B cell (primary cell): Measurements from ENCODE around the gene ILDR2. TPM values are rescaled to one million over a fixed set of nuclear protein-coding genes. Genes with fewer than 3 reads are reported as not detected.

Source experiments
- ATAC-seq: fragments of 200-7000 bp; cut with Tn5 transposase; one replicate; pipeline ENCODE4 v1.10.0; 2021; ENCODE audit warnings: low read depth, mild to moderate bottlenecking, moderate number of reproducible peaks, moderate library complexity
- CTCF ChIA-PET: fragments of 350-600 bp; sonication (Branson Sonifier 250); formaldehyde crosslinking; loops from one replicate; lab custom pipeline; 2021; ENCODE audit warnings: antibody characterized with exemption, inconsistent platforms; lab: Charles Lee
- POLR2A ChIA-PET: fragments of 350-600 bp; sonication (Branson Sonifier 250); formaldehyde crosslinking; loops from one replicate; lab custom pipeline; 2021; ENCODE audit warnings: antibody characterized with exemption; lab: Charles Lee
- DNase-seq: peaks from one replicate; pipeline ENCODE4 v3.0.0; 2013
- H2AFZ ChIP-seq: 2 replicates; pipeline ENCODE4 v1.6.1; 2012; ENCODE audit warnings: mild to moderate bottlenecking, low read depth, low read length; ENCODE audit not compliant: insufficient read depth, poor library complexity, severe bottlenecking
- H3K27ac ChIP-seq, 2 donors: 1 replicate in 1 of 2; 2 replicates in 1 of 2; pipeline ENCODE4 v1.5.1; 2012 to 2013; ENCODE audit warnings: low read length in 2 of 2, mild to moderate bottlenecking in 2 of 2, moderate library complexity in 1 of 2
- H3K27me3 ChIP-seq, 4 experiments: fragments of 200-600 bp in 1 of 4; sonication (generic) in 1 of 4; replicated peaks in 1 of 4; 1 replicate in 2 of 4; 2 replicates in 2 of 4; pipeline versions ENCODE4 v1.6.1 to v1.7.0; 2013 to 2016; ENCODE audit warnings: low read length in 3 of 4, mild to moderate bottlenecking in 2 of 4, mixed read lengths in 1 of 4, moderate library complexity in 1 of 4; ENCODE audit not compliant: insufficient read depth in 4 of 4, control insufficient read depth in 3 of 4; ENCODE audit errors: control extremely low read depth in 1 of 4
- H3K36me3 ChIP-seq, 2 experiments: replicated peaks in 1 of 2; 1 replicate in 1 of 2; 2 replicates in 1 of 2; pipeline versions ENCODE4 v1.6.1 to v1.7.1; 2013; ENCODE audit warnings: low read length in 1 of 2; ENCODE audit not compliant: insufficient read depth in 2 of 2, control insufficient read depth in 1 of 2; ENCODE audit errors: control extremely low read depth in 1 of 2, extremely low read depth in 1 of 2
- H3K4me1 ChIP-seq, 2 donors: fragments of 200-600 bp in 1 of 2; sonication (generic) in 1 of 2; 1 replicate in 1 of 2; 2 replicates in 1 of 2; pipeline versions ENCODE4 v1.5.1 to v1.6.1; 2013 to 2017; ENCODE audit warnings: low read length in 2 of 2; ENCODE audit not compliant: control insufficient read depth in 2 of 2, insufficient read depth in 2 of 2
- H3K4me2 ChIP-seq: replicated peaks from 2 replicates; pipeline ENCODE3; 2012; ENCODE audit warnings: mild to moderate bottlenecking, low read depth, low read length; ENCODE audit not compliant: poor library complexity, severe bottlenecking
- H3K4me3 ChIP-seq, 5 experiments: fragments of 200-600 bp in 1 of 5; sonication (generic) in 1 of 5; 1 replicate in 3 of 5; 2 replicates in 2 of 5; pipeline versions ENCODE4 v1.5.1 to v1.7.0; 2011 to 2016; ENCODE audit warnings: low read length in 4 of 5, mild to moderate bottlenecking in 4 of 5, low read depth in 2 of 5, control low read depth in 1 of 5, moderate library complexity in 1 of 5; ENCODE audit not compliant: insufficient read depth in 1 of 5; ENCODE audit errors: control extremely low read depth in 1 of 5, extremely low read depth in 1 of 5
- H3K79me2 ChIP-seq: fragments of 200-600 bp; sonication (generic); one replicate; pipeline ENCODE4 v1.6.0; 2016; ENCODE audit warnings: low read length; ENCODE audit not compliant: control insufficient read depth, insufficient read depth
- H3K9ac ChIP-seq: fragments of 200-600 bp; sonication (generic); 2 replicates; pipeline ENCODE4 v1.6.1; 2017; ENCODE audit warnings: mild to moderate bottlenecking, low read length, moderate library complexity
- H3K9me3 ChIP-seq, 3 donors: one replicate each; pipeline versions ENCODE4 v1.6.1 to v1.7.1; 2013; ENCODE audit warnings: low read length in 2 of 3; ENCODE audit not compliant: control insufficient read depth in 2 of 3, insufficient read depth in 1 of 3; ENCODE audit errors: control extremely low read depth in 1 of 3
- H4K20me1 ChIP-seq: 2 replicates; pipeline ENCODE4 v1.6.0; 2012; ENCODE audit warnings: mild to moderate bottlenecking, low read length; ENCODE audit not compliant: insufficient read depth, control insufficient read depth, poor library complexity, severe bottlenecking
- H3K27ac Mint-ChIP-seq: one replicate; pipeline ENCODE4 v1.8.0; 2021; ENCODE audit warnings: mixed read lengths
- H3K27me3 Mint-ChIP-seq: one replicate; pipeline ENCODE4 v1.8.0; 2021; ENCODE audit warnings: mixed read lengths
- H3K4me1 Mint-ChIP-seq: one replicate; pipeline ENCODE4 v1.8.0; 2021; ENCODE audit warnings: mixed read lengths
- H3K4me3 Mint-ChIP-seq: one replicate; pipeline ENCODE4 v1.8.0; 2021; ENCODE audit warnings: mixed read lengths
- H3K9me3 Mint-ChIP-seq: one replicate; pipeline ENCODE4 v1.8.0; 2022; ENCODE audit warnings: mixed read lengths; ENCODE audit not compliant: insufficient read depth
- CTCF ChIP-seq: fragments of 200-600 bp; IDR thresholded peaks from one replicate; pipeline ENCODE4 v1.8.0; 2022; ENCODE audit warnings: antibody characterized with exemption, mild to moderate bottlenecking
- EZH2 ChIP-seq: IDR thresholded peaks from 2 replicates; pipeline ENCODE4 v1.6.1; 2012; ENCODE audit warnings: borderline replicate concordance, low read depth, mild to moderate bottlenecking, moderate library complexity, low read length; ENCODE audit not compliant: insufficient read depth, poor library complexity, severe bottlenecking
- whole genome bisulfite sequencing: methylation state at CpG from one replicate; pipeline ENCODE4 v1.1.5; 2013; ENCODE audit warnings: missing lambda C conversion rate; ENCODE audit not compliant: insufficient coverage; 5-methylcytosine and 5-hydroxymethylcytosine counted together
- intact Hi-C: fragments of 100-400 bp; cut with micrococcal nuclease; formaldehyde crosslinking; loops from one replicate; pipeline ENCODE4 v1.10.0; 2022
- polyA plus RNA-seq: library from polyadenylated mRNA; depleted of rRNA; stranded (reverse); fragments of >200 nt; gene quantifications from 2 replicates; pipeline ENCODE4 v1.2.3, GENCODE V29; 2012
- total RNA-seq, 2 donors: library from RNA; stranded (reverse); fragments of 120-200 nt in 1 of 2; gene quantifications; 1 replicate in 1 of 2; 2 replicates in 1 of 2; pipeline versions ENCODE4 v1.2.3 to v1.2.4, GENCODE V29; 2013 to 2022

The ILDR2 gene
- total and polyA plus RNA-seq, 2 donors (not counting 1 experiment from before 2014, with no cell fraction given), result 0.01 TPM; not detected in 1

- no peak overlapping the region for H3K27ac Mint-ChIP-seq
- peaks cover 21% of the 10 kb centered on the region for H3K4me1 Mint-ChIP-seq
- H3K4me3 Mint-ChIP-seq, result no peak overlapping the region
- H3K9me3 ChIP-seq, result no peaks in the 10 kb centered on the region
- H3K9me3 Mint-ChIP-seq, result no peaks in the 10 kb centered on the region
- H4K20me1 ChIP-seq, result no peaks in the 10 kb centered on the region
- peaks cover 18 to 21% of the 10 kb centered on the region in 2 donors for H3K4me1 ChIP-seq
- DNase-seq (no peak), ATAC-seq (no peak)
- intact Hi-C loops, result no loop called here
- no peaks in the 10 kb centered on the region for H3K79me2 ChIP-seq
- POLR2A ChIA-PET, result no interaction called here
- H3K9ac ChIP-seq, result no peak overlapping the region
- CTCF ChIA-PET, result interaction anchor here (0.9 kb wide), 1 partner anchor 8 kb away, joined by 3 read pairs; no protein-coding TSS in a partner anchor
- H3K36me3 ChIP-seq, result no peaks in the 10 kb centered on the region
- H2AFZ ChIP-seq, result no peak overlapping the region
- 74% methylated on average over 3 of the region's 3 CpGs for WGBS
- H3K27me3 ChIP-seq, result peaks cover 0 to 47% (median 34%) of the 10 kb centered on the region in 4 experiments
- TF ChIP-seq EZH2, result no peak
- no peak for TF ChIP-seq CTCF
- peaks cover 49% of the 10 kb centered on the region for H3K27me3 Mint-ChIP-seq
- H3K4me2 ChIP-seq, result no peak overlapping the region
- no peak overlapping the region for H3K27ac ChIP-seq
- no peak overlapping the region for H3K4me3 ChIP-seq
Observed at GRCh38 chr1:166972193-166972592, 3.1 kb downstream of the ILDR2 start.

GRCh38 chr1:166971252-166971651 is 4.1 kb downstream of the ILDR2 start:
- Histone ChIP-seq H3K4me2 (no peak overlapping the region), H3K79me2 (no peaks in the 10 kb centered on the region), H3K4me3 (no peak overlapping the region), H2AFZ (no peak overlapping the region), H3K4me1 (peaks cover 18 to 21% of the 10 kb centered on the region in 2 donors), H4K20me1 (no peaks in the 10 kb centered on the region), H3K27me3 (peaks cover 0 to 52% (median 34%) of the 10 kb centered on the region in 4 experiments), H3K27ac (no peak overlapping the region), H3K9ac (no peak overlapping the region), H3K9me3 (no peaks in the 10 kb centered on the region), H3K36me3 (no peaks in the 10 kb centered on the region)
- Mint-ChIP-seq H3K4me3 (no peak overlapping the region), H3K27ac (no peak overlapping the region), H3K4me1 (peaks cover 20% of the 10 kb centered on the region), H3K9me3 (no peaks in the 10 kb centered on the region), H3K27me3 (peaks cover 50% of the 10 kb centered on the region)
- DNase-seq (no peak), ATAC-seq (no peak)
- ChIA-PET CTCF (interaction anchor here (0.9 kb wide), 1 partner anchor 9 kb away, joined by 3 read pairs; no protein-coding TSS in a partner anchor), POLR2A (no interaction called here)
- TF ChIP-seq CTCF (no peak), EZH2 (no peak)
- intact Hi-C loops, result no loop called here
- WGBS, result no CpG with 5 or more reads among the region's 3 CpGs
